Transverse colon (tissue), 4 donors: ENCODE data around the gene ANXA6.

ENCODE experiments used
- CTCF ChIP-seq, 5 experiments: fragments of 200-600 bp in 3 of 5; fragments of 450-650 bp in 2 of 5; sonication (generic) in 3 of 5; IDR thresholded peaks; 1 replicate in 2 of 5; 2 replicates in 3 of 5; pipeline ENCODE4 v1.5.1; 2016 to 2017; ENCODE audit warnings: antibody characterized with exemption in 5 of 5, inconsistent platforms in 3 of 5, mild to moderate bottlenecking in 2 of 5, moderate library complexity in 1 of 5
- EP300 ChIP-seq: sonication (generic); formaldehyde crosslinking; IDR thresholded peaks from one replicate; pipeline ENCODE4 v1.6.1; 2017; ENCODE audit warnings: antibody characterized with exemption, low read depth
- POLR2A ChIP-seq: fragments of 450-650 bp; IDR thresholded peaks from one replicate; pipeline ENCODE4 v1.6.1; 2016; ENCODE audit warnings: antibody characterized with exemption, mild to moderate bottlenecking, moderate library complexity
- POLR2AphosphoS5 ChIP-seq, 3 donors: sonication (generic); formaldehyde crosslinking; IDR thresholded peaks; one replicate each; pipeline ENCODE4 v1.6.1; 2016; ENCODE audit warnings: antibody characterized with exemption in 3 of 3

- no peak for TF ChIP-seq POLR2AphosphoS5 (IDR thresholded peaks at IDR 0.05)
- TF ChIP-seq POLR2A, result no peak
- TF ChIP-seq CTCF (IDR thresholded peaks at IDR 0.05), result no peak
- no peak for TF ChIP-seq EP300
Observed at GRCh38 chr5:151122828-151123227, 34.8 kb downstream of the ANXA6 start.
